K562 (cell line): ENCODE results near the gene B3GALT6. TPM values are rescaled to one million over a fixed set of nuclear protein-coding genes. Genes with fewer than 3 reads are reported as not detected.

Experiments
- AFF1 ChIP-seq, 2 experiments: fragments of 450-650 bp; IDR thresholded peaks; 2 replicates each; pipeline ENCODE4 v1.6.1; 2018; ENCODE audit warnings: mild to moderate bottlenecking in 2 of 2, low read depth in 1 of 2; ENCODE audit not compliant: partially characterized antibody in 2 of 2
- CHCHD3 ChIP-seq: fragments of 250-450 bp; sonication (Bioruptor Pico); IDR thresholded peaks from 2 replicates; pipeline ENCODE4 v2.1.2; 2022; ENCODE audit warnings: mild to moderate bottlenecking
- POLR2H ChIP-seq: IDR thresholded peaks from 2 replicates; pipeline ENCODE4 v1.6.1; 2016; ENCODE audit warnings: missing genetic modification characterization, low read depth, mild to moderate bottlenecking, control low read depth, missing compliant biosample characterization, moderate library complexity
- RCOR1 ChIP-seq, 2 experiments: IDR thresholded peaks; 2 replicates each; pipeline ENCODE4 v1.6.1; 2012; ENCODE audit warnings: low read depth in 2 of 2, low read length in 2 of 2, borderline replicate concordance in 1 of 2, improper control_type of control experiment in 1 of 2
- SNIP1 ChIP-seq: fragments of 450-650 bp; IDR thresholded peaks from 2 replicates; pipeline ENCODE4 v1.7.1; 2017; ENCODE audit warnings: low read depth, mild to moderate bottlenecking
- STAG1 ChIP-seq: sonication (generic); formaldehyde crosslinking; IDR thresholded peaks from 2 replicates; pipeline ENCODE4 v1.5.0; 2020; ENCODE audit warnings: missing genetic modification reagents, borderline replicate concordance
- SUPT5H ChIP-seq: fragments of 450-650 bp; IDR thresholded peaks from 2 replicates; pipeline ENCODE4 v1.6.1; 2016
- VEZF1 ChIP-seq: fragments of 200-800 bp; sonication (Bioruptor generic); IDR thresholded peaks from 2 replicates; pipeline ENCODE4 v1.6.1; 2017; ENCODE audit warnings: missing genetic modification characterization, missing compliant biosample characterization
- ZBTB9 ChIP-seq: fragments of 450-650 bp; formaldehyde crosslinking; IDR thresholded peaks from 2 replicates; pipeline ENCODE4 v1.4.0; 2020; ENCODE audit warnings: mild to moderate bottlenecking, moderate library complexity
- polyA plus RNA-seq, 8 experiments: library from polyadenylated mRNA; depleted of rRNA in 4 of 8; stranded (reverse) in 5 of 8; unstranded in 3 of 8; fragments of >200 nt; fragmentation: Nextera tagmentation in 2 of 8; fragmentation: Illumina TruSeq in 1 of 8; extraction: Ambion mirVana in 2 of 8; extraction: Trizol in 1 of 8; gene quantifications; 2 replicates each; pipeline versions ENCODE4 v1.2.1 to v1.2.3, GENCODE V29; 2011 to 2014; ENCODE audit warnings: inconsistent platforms in 1 of 8, missing spikeins in 1 of 8
- total RNA-seq, 7 experiments: library from RNA; depleted of rRNA in 6 of 7; stranded (reverse); fragments of >200 nt in 6 of 7; fragmentation: Illumina TruSeq in 2 of 7; extraction: Trizol in 2 of 7; gene quantifications; 2 replicates each; pipeline versions ENCODE4 v1.2.1 to v1.2.3, GENCODE V29; 2011 to 2021; ENCODE audit warnings: low replicate concordance in 1 of 7
- TF ChIP-seq, protein P1 (sequence below): sonication (generic); formaldehyde crosslinking; IDR thresholded peaks from 2 replicates; pipeline ENCODE4 v1.8.1; 2023; ENCODE audit warnings: mild to moderate bottlenecking, missing genetic modification reagents

B3GALT6 gene
- total and polyA plus RNA-seq, 9 of the 15 experiments (the other 6 are each of a cell fraction or from before 2014, with no cell fraction given): 0.68 to 29.8 (median 9.9) TPM

DNA sequence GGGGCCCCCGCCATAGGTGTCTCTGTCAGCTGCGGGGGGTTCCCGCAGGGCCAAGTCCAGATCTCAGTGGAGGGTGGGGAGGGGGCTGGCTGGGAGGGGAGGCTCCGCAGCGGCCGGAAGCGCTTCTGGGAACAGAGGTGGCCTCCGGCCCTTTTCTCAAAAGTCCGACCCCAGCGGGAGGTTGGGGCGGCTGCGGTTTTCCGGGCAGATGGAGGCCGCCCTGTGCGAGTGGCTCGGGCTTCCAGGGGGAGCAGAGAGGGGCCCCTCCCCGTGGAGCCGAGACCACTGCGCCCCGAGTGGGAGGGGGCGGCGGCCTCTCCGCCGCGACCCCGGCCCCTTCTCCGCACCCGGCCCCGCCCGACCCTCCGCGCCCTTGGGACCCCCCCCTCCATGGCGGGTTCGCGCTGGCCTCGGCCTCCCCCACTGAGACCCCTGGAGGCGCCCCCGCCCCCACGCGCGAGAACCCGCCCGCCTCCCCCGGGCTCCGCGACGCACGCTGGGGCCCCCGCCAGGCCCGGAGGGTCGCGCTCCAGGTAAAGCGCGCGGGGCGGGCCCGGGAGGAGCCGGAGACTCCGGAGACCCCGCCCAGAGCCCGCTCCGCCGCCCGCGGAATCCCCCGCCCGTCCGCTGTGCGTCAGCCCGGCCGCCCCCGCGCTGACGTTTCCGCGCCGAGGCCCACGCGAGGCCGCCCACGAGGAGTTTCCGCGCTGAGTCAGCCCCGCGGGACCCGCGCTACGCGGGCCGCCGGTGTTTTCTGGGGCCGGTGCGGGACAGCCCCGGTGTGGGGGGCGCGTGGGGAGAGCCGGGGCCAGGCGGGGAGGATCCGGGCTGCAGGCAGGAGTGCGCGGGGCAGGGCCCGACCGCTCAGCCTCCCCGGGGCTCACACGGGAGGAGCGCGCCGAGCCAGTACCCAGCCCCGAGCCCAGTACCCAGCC, 30.9 kb upstream of the B3GALT6 start (continued):
- TF ChIP-seq AFF1 (IDR thresholded peaks at IDR 0.05; ENCODE audit: low read depth in 1 of 2, partially characterized antibody in 2 of 2) (no peak), CHCHD3 (CRISPR knock-in tag) (no peak), VEZF1 (peak; percentile 94), RCOR1 (IDR thresholded peaks at IDR 0.05; ENCODE audit: borderline replicate concordance in 1 of 2, low read depth in 2 of 2, low read length in 2 of 2) (no peak), SNIP1 (no peak), ZBTB9 (CRISPR knock-in tag) (peak; percentile 60; the same call in 1 of the 2 replicates), SUPT5H (no peak), POLR2H (tag) (no peak), STAG1 (CRISPR knock-in tag) (no peak)
- TF ChIP-seq, protein P1, sequence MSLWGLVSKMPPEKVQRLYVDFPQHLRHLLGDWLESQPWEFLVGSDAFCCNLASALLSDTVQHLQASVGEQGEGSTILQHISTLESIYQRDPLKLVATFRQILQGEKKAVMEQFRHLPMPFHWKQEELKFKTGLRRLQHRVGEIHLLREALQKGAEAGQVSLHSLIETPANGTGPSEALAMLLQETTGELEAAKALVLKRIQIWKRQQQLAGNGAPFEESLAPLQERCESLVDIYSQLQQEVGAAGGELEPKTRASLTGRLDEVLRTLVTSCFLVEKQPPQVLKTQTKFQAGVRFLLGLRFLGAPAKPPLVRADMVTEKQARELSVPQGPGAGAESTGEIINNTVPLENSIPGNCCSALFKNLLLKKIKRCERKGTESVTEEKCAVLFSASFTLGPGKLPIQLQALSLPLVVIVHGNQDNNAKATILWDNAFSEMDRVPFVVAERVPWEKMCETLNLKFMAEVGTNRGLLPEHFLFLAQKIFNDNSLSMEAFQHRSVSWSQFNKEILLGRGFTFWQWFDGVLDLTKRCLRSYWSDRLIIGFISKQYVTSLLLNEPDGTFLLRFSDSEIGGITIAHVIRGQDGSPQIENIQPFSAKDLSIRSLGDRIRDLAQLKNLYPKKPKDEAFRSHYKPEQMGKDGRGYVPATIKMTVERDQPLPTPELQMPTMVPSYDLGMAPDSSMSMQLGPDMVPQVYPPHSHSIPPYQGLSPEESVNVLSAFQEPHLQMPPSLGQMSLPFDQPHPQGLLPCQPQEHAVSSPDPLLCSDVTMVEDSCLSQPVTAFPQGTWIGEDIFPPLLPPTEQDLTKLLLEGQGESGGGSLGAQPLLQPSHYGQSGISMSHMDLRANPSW (CRISPR knock-in tag): no peak
- TF ChIP-seq, all 486 proteins: peak for 80
